Pancreas (tissue), 10 donors: Measurements from ENCODE around the gene LDLRAD4. TPM values are rescaled to one million over a fixed set of nuclear protein-coding genes. Genes with fewer than 3 reads are reported as not detected.
A peak's percentile ranks its signal among the peaks of the same experiment; 100 is the strongest.

Source experiments
- ATAC-seq, 4 donors: fragments of 200-7000 bp; cut with Tn5 transposase; one replicate each; pipeline versions ENCODE4 v1.8.0 to v1.9.1; 2020; ENCODE audit warnings: mild to moderate bottlenecking in 4 of 4, moderate library complexity in 4 of 4
- DNase-seq, 6 donors: peaks; one replicate each; pipeline ENCODE4 v3.0.0-alpha.2; 2020
- FAIRE-seq: peaks from 2 replicates; lab custom pipeline; 2012; peaks lifted over from hg19 to GRCh38; lab: Jason Lieb, UNC
- H3K27ac ChIP-seq, 4 donors: fragments of 200-600 bp; sonication (generic); 1 replicate in 3 of 4; 2 replicates in 1 of 4; pipeline versions ENCODE4 v1.5.0 to v1.8.0; 2020
- H3K27me3 ChIP-seq, 4 donors: fragments of 200-600 bp; one replicate each; pipeline ENCODE4 v1.8.0; 2021
- H3K36me3 ChIP-seq, 3 donors: fragments of 200-600 bp; sonication (generic) in 1 of 3; one replicate each; pipeline versions ENCODE4 v1.5.0 to v1.8.0; 2020 to 2021
- H3K4me1 ChIP-seq, 3 donors: fragments of 200-600 bp; one replicate each; pipeline ENCODE4 v1.8.0; 2021
- H3K4me3 ChIP-seq, 4 donors: fragments of 200-600 bp; sonication (generic) in 2 of 4; one replicate each; pipeline versions ENCODE4 v1.5.0 to v1.8.0; 2020 to 2021
- H3K9me3 ChIP-seq, 4 donors: fragments of 200-600 bp; one replicate each; pipeline ENCODE4 v1.8.0; 2021
- WGBS, 2 donors: extraction: QIAGEN DNeasy Blood & Tissue Kit; methylation state at CpG; one replicate each; pipeline ENCODE4 v1.1.7; 2013; 5-methylcytosine and 5-hydroxymethylcytosine counted together
- intact Hi-C, 3 donors: fragments of 100-400 bp; cut with DNase I; formaldehyde crosslinking; loops; one replicate each; pipeline versions ENCODE4 v1.11.1 to v1.14.2; 2022
- polyA plus RNA-seq, 2 donors: library from polyadenylated mRNA; stranded (reverse); fragments of 200-250 nt; gene quantifications; one replicate each; pipeline ENCODE4 v1.2.3, GENCODE V29; 2013
- total RNA-seq, 6 donors: library from RNA; stranded (reverse); fragmentation: NEBNext Ultra II Directional in 4 of 6; extraction: Animal tissue kit (Norgen Biotek cat#: 25700) in 4 of 6; gene quantifications; one replicate each; pipeline versions ENCODE4 v1.2.1 to v1.2.4, GENCODE V29; 2021 to 2023
- TF ChIP-seq, protein P1 (sequence below), 4 donors: fragments of 200-600 bp; sonication (generic) in 3 of 4; IDR thresholded peaks; one replicate each; pipeline versions ENCODE4 v1.5.0 to v1.8.0; 2021; ENCODE audit warnings: antibody characterized with exemption in 4 of 4
- donor health status: healthy with polysubstance abuse.
- donor health status: DM: no; HTN: no; CAD: no; lungs with moderate emphysema.
- donor health status: DM: no; HTN: no; CAD: no.
- donor health status: control.
- donor health status: control.
- donor health status: Bipolar disorder and iron deficiency.
- donor health status: DM: yes; HTN: yes; CAD: no.
- donor health status: DM: no; HTN: no; CAD: no.
- donor health status: DM: no; HTN: no; CAD: no.
- donor health status: DM: yes; HTN: yes; CAD: no.

The LDLRAD4 gene
- total and polyA plus RNA-seq, 8 donors = 2.5 to 21.8 (median 5.7) TPM

DNA sequence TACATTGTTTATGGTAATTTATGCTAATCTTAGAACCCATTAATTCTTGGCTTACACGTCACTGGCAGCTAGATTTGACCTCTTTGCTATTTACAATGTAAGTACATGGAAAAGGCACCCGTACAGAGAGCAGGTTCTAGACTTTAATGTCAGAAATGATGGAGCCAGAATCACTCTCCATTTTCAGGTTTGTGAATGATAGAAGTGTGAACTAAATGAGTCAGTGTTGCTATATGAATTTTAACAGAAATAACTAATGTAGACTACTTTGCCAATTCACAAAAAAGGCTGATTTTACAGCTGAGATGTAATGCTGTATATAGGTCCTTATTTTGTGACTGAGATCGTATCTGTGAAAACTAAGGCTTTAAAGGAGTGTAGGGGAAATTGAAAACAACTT, 214.6 kb downstream of the LDLRAD4 start:
- no peaks in the 10 kb centered on the region for H3K27me3 ChIP-seq
- no peak for DNase-seq
- WGBS, 2 donors = 78 to 79% methylated on average over 3 of the region's 3 CpGs
- H3K4me1 ChIP-seq = no peaks in the 10 kb centered on the region
- H3K9me3 ChIP-seq = no peaks in the 10 kb centered on the region
- H3K36me3 ChIP-seq = no peaks in the 10 kb centered on the region
- intact Hi-C loops = no loop called here
- no peak overlapping the region for H3K4me3 ChIP-seq
- no peak overlapping the region for H3K27ac ChIP-seq
- no peak for FAIRE-seq
- TF ChIP-seq, protein P1, sequence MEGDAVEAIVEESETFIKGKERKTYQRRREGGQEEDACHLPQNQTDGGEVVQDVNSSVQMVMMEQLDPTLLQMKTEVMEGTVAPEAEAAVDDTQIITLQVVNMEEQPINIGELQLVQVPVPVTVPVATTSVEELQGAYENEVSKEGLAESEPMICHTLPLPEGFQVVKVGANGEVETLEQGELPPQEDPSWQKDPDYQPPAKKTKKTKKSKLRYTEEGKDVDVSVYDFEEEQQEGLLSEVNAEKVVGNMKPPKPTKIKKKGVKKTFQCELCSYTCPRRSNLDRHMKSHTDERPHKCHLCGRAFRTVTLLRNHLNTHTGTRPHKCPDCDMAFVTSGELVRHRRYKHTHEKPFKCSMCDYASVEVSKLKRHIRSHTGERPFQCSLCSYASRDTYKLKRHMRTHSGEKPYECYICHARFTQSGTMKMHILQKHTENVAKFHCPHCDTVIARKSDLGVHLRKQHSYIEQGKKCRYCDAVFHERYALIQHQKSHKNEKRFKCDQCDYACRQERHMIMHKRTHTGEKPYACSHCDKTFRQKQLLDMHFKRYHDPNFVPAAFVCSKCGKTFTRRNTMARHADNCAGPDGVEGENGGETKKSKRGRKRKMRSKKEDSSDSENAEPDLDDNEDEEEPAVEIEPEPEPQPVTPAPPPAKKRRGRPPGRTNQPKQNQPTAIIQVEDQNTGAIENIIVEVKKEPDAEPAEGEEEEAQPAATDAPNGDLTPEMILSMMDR (IDR thresholded peaks at IDR 0.05) = no peak
- no peak for ATAC-seq

GRCh38 chr18:13433685-13434084, 215.1 kb downstream of the LDLRAD4 start:
- 75 to 82% methylated on average over 5 of the region's 5 CpGs for WGBS, 2 donors
- no peak for FAIRE-seq

GRCh38 chr18:13434854-13435253, 216.3 kb downstream of the LDLRAD4 start:
- Histone ChIP-seq H3K27ac (no peak overlapping the region), H3K4me3 (no peak overlapping the region), H3K9me3 (no peaks in the 10 kb centered on the region), H3K4me1 (no peaks in the 10 kb centered on the region), H3K27me3 (no peaks in the 10 kb centered on the region), H3K36me3 (no peaks in the 10 kb centered on the region)
- ATAC-seq (no peak), DNase-seq (no peak), FAIRE-seq (no peak)
- TF ChIP-seq, protein P1 (IDR thresholded peaks at IDR 0.05) = no peak
- intact Hi-C loops = no loop called here
- 68 to 69% methylated on average over 5 of the region's 5 CpGs for WGBS, 2 donors

More at GRCh38 chr18:13433685-13434084, 215.1 kb downstream of the LDLRAD4 start:
- TF ChIP-seq, protein P1 (IDR thresholded peaks at IDR 0.05) = no peak
- H3K27ac ChIP-seq = no peak overlapping the region
- no peaks in the 10 kb centered on the region for H3K27me3 ChIP-seq
- H3K4me3 ChIP-seq = no peak overlapping the region
- intact Hi-C loops = no loop called here
- no peaks in the 10 kb centered on the region for H3K4me1 ChIP-seq
- no peaks in the 10 kb centered on the region for H3K9me3 ChIP-seq
- H3K36me3 ChIP-seq = no peaks in the 10 kb centered on the region
- ATAC-seq = no peak
- no peak for DNase-seq

DNA sequence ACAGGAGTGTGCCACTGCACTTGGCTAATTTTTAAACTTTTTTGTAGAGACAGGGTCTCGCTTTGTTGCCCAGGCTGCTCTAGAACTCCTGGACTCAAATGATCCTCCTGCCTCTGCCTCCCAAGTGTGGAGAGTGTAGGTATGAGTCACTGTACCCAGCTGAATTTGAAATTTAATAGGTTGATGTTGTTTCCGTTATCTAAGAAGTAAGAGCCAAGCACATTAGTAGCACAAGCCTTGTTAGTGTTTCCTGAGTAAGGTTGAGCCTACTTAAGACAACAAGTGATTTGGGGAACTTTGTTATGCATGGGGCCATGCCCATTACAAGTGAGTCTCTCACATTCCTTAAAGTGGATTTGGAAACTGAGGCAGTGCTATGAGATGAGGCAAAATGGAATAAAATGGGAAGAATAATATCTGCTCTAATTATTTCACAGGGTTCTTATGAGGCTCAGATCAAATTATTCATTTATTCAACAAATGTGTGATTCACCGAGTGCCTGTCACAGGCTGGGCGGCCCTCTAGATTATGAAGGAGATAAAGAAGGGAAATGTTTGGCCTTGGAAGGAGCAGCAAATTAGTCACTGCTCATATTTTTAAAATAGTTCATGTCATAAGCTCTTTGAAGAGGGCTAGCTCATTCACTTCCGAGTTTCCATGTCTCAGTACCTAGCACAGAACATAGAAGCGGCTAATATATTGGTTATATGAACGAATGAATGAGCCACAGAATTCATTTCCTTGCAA, 217.2 kb downstream of the LDLRAD4 start:
- TF ChIP-seq, protein P1 (IDR thresholded peaks at IDR 0.05) = no peak
- Histone ChIP-seq H3K4me3 (no peak overlapping the region), H3K4me1 (no peaks in the 10 kb centered on the region), H3K27ac (peak overlapping the region in 1 of 4 donors; percentile 20), H3K36me3 (no peaks in the 10 kb centered on the region), H3K27me3 (no peaks in the 10 kb centered on the region), H3K9me3 (no peaks in the 10 kb centered on the region)
- DNase-seq (no peak), FAIRE-seq (no peak), ATAC-seq (peak in 2 of 4 donors; percentile 37 to 65)
- WGBS, 2 donors = 85 to 91% methylated on average over 7 of the region's 7 CpGs
- intact Hi-C loops = no loop called here

DNA sequence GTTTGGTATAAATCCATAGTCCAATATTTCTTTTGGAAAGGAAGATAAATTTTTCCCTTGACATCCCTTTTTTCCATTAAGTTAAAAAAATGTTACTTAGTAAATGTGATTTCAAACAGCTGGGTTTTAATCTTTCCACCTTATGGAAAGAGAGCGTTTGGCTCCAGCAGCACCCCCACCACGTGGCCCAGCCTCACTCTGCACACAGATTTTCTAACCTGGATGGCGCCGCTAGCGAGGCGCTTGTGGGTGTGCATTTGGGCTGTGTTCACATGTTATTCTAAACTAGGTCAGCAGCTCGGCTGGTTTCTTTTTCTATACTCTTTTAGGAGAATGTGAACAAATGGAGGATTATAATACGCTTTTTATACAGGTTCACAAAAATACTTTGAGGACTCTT, 218.0 kb downstream of the LDLRAD4 start:
- Histone ChIP-seq H3K27me3 (no peaks in the 10 kb centered on the region), H3K9me3 (no peaks in the 10 kb centered on the region), H3K4me3 (no peak overlapping the region), H3K4me1 (no peaks in the 10 kb centered on the region), H3K27ac (no peak overlapping the region), H3K36me3 (no peaks in the 10 kb centered on the region)
- FAIRE-seq (no peak), DNase-seq (no peak), ATAC-seq (no peak)
- 92 to 93% methylated on average over 8 of the region's 8 CpGs for WGBS, 2 donors
- intact Hi-C loops = no loop called here
- TF ChIP-seq, protein P1 (IDR thresholded peaks at IDR 0.05) = no peak
